Measurements from ENCODE around the gene MBNL1. TPM values are rescaled to one million over a fixed set of nuclear protein-coding genes. Genes with fewer than 3 reads are reported as not detected.

The MBNL1 gene
- total RNA-seq, 2 experiments from 2014 or later, result 163 to 174 TPM

DNA sequence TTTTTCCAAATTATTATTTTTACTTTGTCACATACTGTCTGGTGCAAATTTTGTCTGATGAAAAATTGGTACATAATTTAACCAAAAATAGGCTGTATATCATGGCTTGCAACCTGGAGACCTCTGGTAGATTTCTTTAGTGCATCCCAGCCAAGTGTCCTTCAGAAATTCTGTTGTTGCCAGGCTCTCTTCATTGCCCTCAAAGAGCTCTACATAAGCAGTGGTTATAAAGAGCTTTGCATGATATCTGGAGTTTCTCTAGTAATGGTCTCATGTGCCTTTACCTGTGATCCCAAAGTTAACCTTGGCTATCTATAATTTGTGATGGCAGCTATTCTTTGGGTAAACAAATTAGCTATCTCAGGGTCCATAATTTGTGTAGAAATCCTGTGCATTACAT is 157.7 kb downstream of the MBNL1 start:
- no peak for TF ChIP-seq EZH2phosphoT487 (IDR thresholded peaks at IDR 0.05; ENCODE audit: borderline replicate concordance, low read depth, low read length)
- TF ChIP-seq, protein P1, sequence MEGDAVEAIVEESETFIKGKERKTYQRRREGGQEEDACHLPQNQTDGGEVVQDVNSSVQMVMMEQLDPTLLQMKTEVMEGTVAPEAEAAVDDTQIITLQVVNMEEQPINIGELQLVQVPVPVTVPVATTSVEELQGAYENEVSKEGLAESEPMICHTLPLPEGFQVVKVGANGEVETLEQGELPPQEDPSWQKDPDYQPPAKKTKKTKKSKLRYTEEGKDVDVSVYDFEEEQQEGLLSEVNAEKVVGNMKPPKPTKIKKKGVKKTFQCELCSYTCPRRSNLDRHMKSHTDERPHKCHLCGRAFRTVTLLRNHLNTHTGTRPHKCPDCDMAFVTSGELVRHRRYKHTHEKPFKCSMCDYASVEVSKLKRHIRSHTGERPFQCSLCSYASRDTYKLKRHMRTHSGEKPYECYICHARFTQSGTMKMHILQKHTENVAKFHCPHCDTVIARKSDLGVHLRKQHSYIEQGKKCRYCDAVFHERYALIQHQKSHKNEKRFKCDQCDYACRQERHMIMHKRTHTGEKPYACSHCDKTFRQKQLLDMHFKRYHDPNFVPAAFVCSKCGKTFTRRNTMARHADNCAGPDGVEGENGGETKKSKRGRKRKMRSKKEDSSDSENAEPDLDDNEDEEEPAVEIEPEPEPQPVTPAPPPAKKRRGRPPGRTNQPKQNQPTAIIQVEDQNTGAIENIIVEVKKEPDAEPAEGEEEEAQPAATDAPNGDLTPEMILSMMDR (conservative IDR thresholded peaks at IDR 0.05; ENCODE audit: low read length), result no peak
- Histone ChIP-seq H3K4me2 (ENCODE audit: low read length) (no peak overlapping the region), H3K9me2 (ENCODE audit: insufficient read depth, low read length) (no peaks in the 10 kb centered on the region), H3K27ac (ENCODE audit: low read depth, low read length, poor library complexity, severe bottlenecking) (no peak overlapping the region), H2AFZ (ENCODE audit: low read length) (no peak overlapping the region), H3K4me1 (ENCODE audit: insufficient read depth, low read length, poor library complexity, severe bottlenecking) (no peaks in the 10 kb centered on the region), H3K9me3 (ENCODE audit: low read length) (no peaks in the 10 kb centered on the region), H3K79me2 (ENCODE audit: insufficient read depth, low read depth, low read length) (peaks cover 35% of the 10 kb centered on the region; the same call in 1 of the 2 replicates), H4K20me1 (ENCODE audit: insufficient read depth, low read length) (no peaks in the 10 kb centered on the region), H3K4me3 (ENCODE audit: low read depth, low read length, poor library complexity, severe bottlenecking) (no peak overlapping the region), H3K36me3 (ENCODE audit: insufficient read depth, low read length) (peaks cover 38% of the 10 kb centered on the region)
- ChIA-PET CTCF (ENCODE audit: unreplicated experiment) (no interaction called here), POLR2A (interaction anchor here (0.7 to 1.4 kb wide), 4 partner anchors 11 to 286 kb away, joined by 3 to 6 read pairs (median 4); no protein-coding TSS in a partner anchor)
- intact Hi-C loops (cut with micrococcal nuclease; ENCODE audit: unreplicated experiment), result no loop called here
- DNase-seq (ENCODE audit: low spot score), result no peak
- no TSS peak for BruUV-seq (replicated peaks)

DNA sequence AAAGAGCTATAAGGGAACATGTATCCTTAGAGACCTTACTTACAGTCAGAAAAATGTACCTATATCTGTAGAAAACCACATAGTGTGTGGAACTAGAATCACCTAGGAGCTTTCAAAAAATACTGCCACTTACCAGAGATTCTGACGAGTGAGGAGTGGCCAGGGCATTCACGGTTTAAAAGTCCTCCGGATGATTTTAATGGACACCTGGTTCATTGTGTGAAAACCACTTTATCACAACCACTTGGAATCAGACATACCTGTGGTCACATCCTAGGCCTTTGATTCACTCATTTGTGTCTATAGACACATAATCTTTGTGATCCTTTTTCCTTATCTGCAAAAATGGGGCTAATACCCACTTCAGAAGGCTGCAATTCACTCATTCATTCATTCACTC is 159.8 kb downstream of the MBNL1 start:
- no peak overlapping the region for H3K4me3 ChIP-seq (ENCODE audit: low read depth, low read length, poor library complexity, severe bottlenecking)
- no peak overlapping the region for H3K4me2 ChIP-seq (ENCODE audit: low read length)
- no peak overlapping the region for H2AFZ ChIP-seq (ENCODE audit: low read length)
- H3K27ac ChIP-seq (ENCODE audit: low read depth, low read length, poor library complexity, severe bottlenecking), result no peak overlapping the region
- H4K20me1 ChIP-seq (ENCODE audit: insufficient read depth, low read length), result no peaks in the 10 kb centered on the region
- intact Hi-C loops (cut with micrococcal nuclease; ENCODE audit: unreplicated experiment), result no loop called here
- H3K79me2 ChIP-seq (ENCODE audit: insufficient read depth, low read depth, low read length), result peaks cover 43% of the 10 kb centered on the region
- ChIA-PET POLR2A (interaction anchor here (0.7 to 1.2 kb wide), 3 partner anchors 8 to 23 kb away, joined by 3 to 4 read pairs (median 3); no protein-coding TSS in a partner anchor), CTCF (ENCODE audit: unreplicated experiment) (no interaction called here)
- no peaks in the 10 kb centered on the region for H3K4me1 ChIP-seq (ENCODE audit: insufficient read depth, low read length, poor library complexity, severe bottlenecking)
- H3K9me3 ChIP-seq (ENCODE audit: low read length), result no peaks in the 10 kb centered on the region
- H3K36me3 ChIP-seq (ENCODE audit: insufficient read depth, low read length), result peaks cover 41% of the 10 kb centered on the region
- no peak for TF ChIP-seq EZH2phosphoT487 (IDR thresholded peaks at IDR 0.05; ENCODE audit: borderline replicate concordance, low read depth, low read length)
- TF ChIP-seq, protein P1 (conservative IDR thresholded peaks at IDR 0.05; ENCODE audit: low read length), result no peak
- no peaks in the 10 kb centered on the region for H3K9me2 ChIP-seq (ENCODE audit: insufficient read depth, low read length)
- BruUV-seq (replicated peaks), result no TSS peak
- no peak for DNase-seq (ENCODE audit: low spot score)

- Histone ChIP-seq H3K79me2 (ENCODE audit: insufficient read depth, low read depth, low read length) (peaks cover 62% of the 10 kb centered on the region), H3K4me3 (ENCODE audit: low read depth, low read length, poor library complexity, severe bottlenecking) (no peak overlapping the region), H3K9me2 (ENCODE audit: insufficient read depth, low read length) (no peaks in the 10 kb centered on the region), H3K4me2 (ENCODE audit: low read length) (no peak overlapping the region), H3K36me3 (ENCODE audit: insufficient read depth, low read length) (peaks cover 59% of the 10 kb centered on the region), H4K20me1 (ENCODE audit: insufficient read depth, low read length) (no peaks in the 10 kb centered on the region), H3K9me3 (ENCODE audit: low read length) (peaks cover 9% of the 10 kb centered on the region; the same call in 1 of the 2 replicates), H3K27ac (ENCODE audit: low read depth, low read length, poor library complexity, severe bottlenecking) (no peak overlapping the region), H2AFZ (ENCODE audit: low read length) (no peak overlapping the region), H3K4me1 (ENCODE audit: insufficient read depth, low read length, poor library complexity, severe bottlenecking) (no peaks in the 10 kb centered on the region)
- DNase-seq (ENCODE audit: low spot score), result no peak
- CTCF ChIA-PET (ENCODE audit: unreplicated experiment), result interaction anchor here (0.5 kb wide), 1 partner anchor 142 kb away, joined by 3 read pairs; no protein-coding TSS in a partner anchor
- POLR2A ChIA-PET, result interaction anchor here (0.5 to 2.6 kb wide), 10 partner anchors 12 to 334 kb away, joined by 3 to 8 read pairs (median 4); no protein-coding TSS in a partner anchor
- TF ChIP-seq, protein P1 (conservative IDR thresholded peaks at IDR 0.05; ENCODE audit: low read length), result no peak
- no peak for TF ChIP-seq EZH2phosphoT487 (IDR thresholded peaks at IDR 0.05; ENCODE audit: borderline replicate concordance, low read depth, low read length)
- no TSS peak for BruUV-seq (replicated peaks)
- intact Hi-C loops (cut with micrococcal nuclease; ENCODE audit: unreplicated experiment), result no loop called here
These were observed 161.7 kb downstream of the MBNL1 start for GRCh38 chr3:152430223-152431002.
